HCT116 (cell line): ENCODE data around the gene ANKRD6. TPM values are rescaled to one million over a fixed set of nuclear protein-coding genes. Genes with fewer than 3 reads are reported as not detected.

Experiments
- ATAC-seq: fragments of 200-7000 bp; cut with Tn5 transposase; 2 replicates; pipeline ENCODE4 v1.9.1; 2020; ENCODE audit warnings: mild to moderate bottlenecking, moderate library complexity
- BruUV-seq: library from RNA; stranded (reverse); fragments of 400-500 nt; replicated peaks from 2 replicates; lab custom pipeline; 2021; lab: Mats Ljungman, UMichigan
- CTCF ChIA-PET: fragments of 300-600 bp; sonication (Branson Sonifier 250); formaldehyde crosslinking; loops from one replicate; lab custom pipeline; 2021; ENCODE audit warnings: antibody characterized with exemption; lab: Charles Lee
- POLR2A ChIA-PET: fragments of 300-600, 350-600 bp; sonication (Branson Sonifier 250); formaldehyde crosslinking; loops from one replicate; lab custom pipeline; 2021; ENCODE audit warnings: antibody characterized with exemption; lab: Charles Lee
- RAD21 ChIA-PET, 2 experiments: fragments of 300-600 bp; sonication (Branson Sonifier 250); formaldehyde crosslinking; loops; one replicate each; lab custom pipeline; 2023; ENCODE audit warnings: low total read pairs in 2 of 2; ENCODE audit not compliant: uncharacterized antibody in 2 of 2, unreplicated experiment in 2 of 2, low non-redundant PET in 1 of 2; lab: Charles Lee
- DNase-seq: peaks from one replicate; pipeline ENCODE4 v3.0.0-alpha.2; 2010; ENCODE audit warnings: low read depth, low spot score
- H2AFZ ChIP-seq: fragments of 200-600 bp; shearing (Covaris generic), sonication (generic); 2 replicates; pipeline ENCODE4 v1.6.1; 2017; ENCODE audit warnings: low read depth, mixed run types, mixed read lengths, antibody characterized with exemption, low read length; ENCODE audit not compliant: poor library complexity, severe bottlenecking
- H3K27ac ChIP-seq: 2 replicates; pipeline ENCODE4 v1.5.1; 2012; ENCODE audit warnings: low read depth, low read length
- H3K27me3 ChIP-seq: fragments of 200-600 bp; sonication (generic); 2 replicates; pipeline ENCODE4 v1.6.1; 2016; ENCODE audit warnings: mixed run types, low read length, mixed read lengths; ENCODE audit not compliant: insufficient read depth
- H3K36me3 ChIP-seq, 2 experiments: fragments of 200-500 bp in 1 of 2; fragments of 200-600 bp in 1 of 2; sonication (Bioruptor generic) in 1 of 2; sonication (generic) in 1 of 2; 2 replicates each; pipeline versions ENCODE4 v1.5.1 to v1.6.1; 2014 to 2016; ENCODE audit warnings: low read length in 2 of 2, inconsistent platforms in 1 of 2, mixed read lengths in 1 of 2, mixed run types in 1 of 2; ENCODE audit not compliant: insufficient read depth in 2 of 2, control insufficient read depth in 1 of 2
- H3K4me1 ChIP-seq, 2 experiments: fragments of 200-600 bp in 1 of 2; sonication (generic) in 1 of 2; 2 replicates each; pipeline versions ENCODE4 v1.5.1 to v1.6.1; 2012 to 2017; ENCODE audit warnings: low read length in 2 of 2, inconsistent platforms in 1 of 2, mild to moderate bottlenecking in 1 of 2, mixed read lengths in 1 of 2, mixed run types in 1 of 2, moderate library complexity in 1 of 2; ENCODE audit not compliant: insufficient read depth in 2 of 2, control insufficient read depth in 1 of 2
- H3K4me2 ChIP-seq: fragments of 200-600 bp; sonication (generic); 2 replicates; pipeline ENCODE4 v1.6.1; 2017; ENCODE audit warnings: mixed run types, low read length, mixed read lengths
- H3K4me3 ChIP-seq, 2 experiments: fragments of 200-600 bp in 1 of 2; sonication (generic) in 1 of 2; replicated peaks in 1 of 2; 2 replicates each; pipeline ENCODE4 v1.5.1; 2011 to 2016; ENCODE audit warnings: low read length in 2 of 2, control low read depth in 1 of 2, low read depth in 1 of 2, mild to moderate bottlenecking in 1 of 2, mixed read lengths in 1 of 2, mixed run types in 1 of 2
- H3K79me2 ChIP-seq: fragments of 200-600 bp; sonication (generic); 2 replicates; pipeline ENCODE4 v1.6.1; 2017; ENCODE audit warnings: mild to moderate bottlenecking, mixed run types, low read length, moderate library complexity, mixed read lengths; ENCODE audit not compliant: insufficient read depth
- H3K9ac ChIP-seq: fragments of 200-600 bp; sonication (generic); 2 replicates; pipeline ENCODE4 v1.6.1; 2016; ENCODE audit warnings: low read length, mixed read lengths
- H3K9me2 ChIP-seq: fragments of 200-600 bp; sonication (generic), shearing (Covaris generic); 2 replicates; pipeline ENCODE4 v1.6.1; 2017; ENCODE audit warnings: mixed run types, mild to moderate bottlenecking, moderate library complexity; ENCODE audit not compliant: insufficient read depth
- H3K9me3 ChIP-seq, 2 experiments: fragments of 200-500 bp in 1 of 2; fragments of 200-600 bp in 1 of 2; sonication (Bioruptor generic) in 1 of 2; sonication (generic) in 1 of 2; 2 replicates each; pipeline ENCODE4 v1.6.1; 2014 to 2017; ENCODE audit warnings: low read length in 2 of 2, mixed read lengths in 2 of 2, inconsistent platforms in 1 of 2, low read depth in 1 of 2, mild to moderate bottlenecking in 1 of 2, mixed run types in 1 of 2, moderate library complexity in 1 of 2; ENCODE audit not compliant: control insufficient read depth in 1 of 2, insufficient read depth in 1 of 2
- H4K20me1 ChIP-seq: fragments of 200-600 bp; sonication (generic), shearing (Covaris generic); 2 replicates; pipeline ENCODE4 v1.6.1; 2017; ENCODE audit warnings: mixed run types, mild to moderate bottlenecking, moderate library complexity; ENCODE audit not compliant: insufficient read depth
- ATF3 ChIP-seq: IDR thresholded peaks from 2 replicates; pipeline ENCODE4 v1.6.1; 2012
- CBX3 ChIP-seq: IDR thresholded peaks from 2 replicates; pipeline ENCODE4 v1.6.1; 2012; ENCODE audit warnings: low read depth
- CEBPB ChIP-seq: IDR thresholded peaks from 2 replicates; pipeline ENCODE4 v1.6.1; 2012; ENCODE audit warnings: low read depth
- CTCF ChIP-seq, 3 experiments: fragments of 200-600 bp in 1 of 3; sonication (generic) in 1 of 3; IDR thresholded peaks in 2 of 3; conservative IDR thresholded peaks in 1 of 3; 2 replicates each; pipeline ENCODE4 v1.5.1; 2012 to 2017; ENCODE audit warnings: low read depth in 2 of 3, low read length in 2 of 3, antibody characterized with exemption in 1 of 3, borderline replicate concordance in 1 of 3, control low read depth in 1 of 3, mild to moderate bottlenecking in 1 of 3, mixed read lengths in 1 of 3, mixed run types in 1 of 3, moderate library complexity in 1 of 3; ENCODE audit not compliant: insufficient read depth in 1 of 3
- EGR1 ChIP-seq: IDR thresholded peaks from 2 replicates; pipeline ENCODE4 v1.6.1; 2012; ENCODE audit warnings: low read depth
- ELF1 ChIP-seq: IDR thresholded peaks from 2 replicates; pipeline ENCODE4 v1.6.1; 2012; ENCODE audit warnings: low read depth, borderline replicate concordance
- EZH2 ChIP-seq: fragments of 200-600 bp; sonication (generic); IDR thresholded peaks from 2 replicates; pipeline ENCODE4 v1.6.1; 2017; ENCODE audit warnings: antibody characterized with exemption, mixed run types
- EZH2phosphoT487 ChIP-seq: fragments of 200-600 bp; IDR thresholded peaks from 2 replicates; pipeline ENCODE4 v1.6.1; 2018; ENCODE audit warnings: antibody characterized with exemption, borderline replicate concordance
- FOSL1 ChIP-seq: IDR thresholded peaks from 2 replicates; pipeline ENCODE4 v1.6.1; 2012; ENCODE audit warnings: low read depth
- JUND ChIP-seq: IDR thresholded peaks from 2 replicates; pipeline ENCODE4 v1.6.1; 2012
- MAX ChIP-seq: IDR thresholded peaks from 2 replicates; pipeline ENCODE4 v1.6.1; 2012
- POLR2A ChIP-seq: IDR thresholded peaks from 2 replicates; pipeline ENCODE4 v1.7.0; 2011; ENCODE audit warnings: borderline replicate concordance; ENCODE audit not compliant: insufficient read depth, insufficient read length; ENCODE audit errors: extremely low read depth
- POLR2AphosphoS5 ChIP-seq: IDR thresholded peaks from 2 replicates; pipeline ENCODE4 v1.6.1; 2011; ENCODE audit warnings: mild to moderate bottlenecking, low read depth, low read length, moderate library complexity
- RAD21 ChIP-seq: IDR thresholded peaks from 2 replicates; pipeline ENCODE4 v1.6.1; 2012; ENCODE audit warnings: low read depth, mild to moderate bottlenecking
- SIN3A ChIP-seq: IDR thresholded peaks from 2 replicates; pipeline ENCODE4 v1.6.1; 2012; ENCODE audit warnings: low read depth
- SP1 ChIP-seq: IDR thresholded peaks from 2 replicates; pipeline ENCODE4 v1.6.1; 2012; ENCODE audit warnings: low read depth
- TCF7L2 ChIP-seq: IDR thresholded peaks from 2 replicates; pipeline ENCODE4 v1.7.0; 2011; ENCODE audit warnings: borderline replicate concordance, inconsistent platforms; ENCODE audit not compliant: insufficient read depth, insufficient read length; ENCODE audit errors: extremely low read depth
- YY1 ChIP-seq: IDR thresholded peaks from 2 replicates; pipeline ENCODE4 v1.6.1; 2011; ENCODE audit warnings: low read length, low read depth, moderate library complexity, mild to moderate bottlenecking; ENCODE audit not compliant: insufficient replicate concordance; ENCODE audit errors: extremely low read depth
- ZFX ChIP-seq: fragments of 450-650 bp; IDR thresholded peaks from 2 replicates; pipeline ENCODE4 v1.6.1; 2017
- ZNF274 ChIP-seq: fragments of 200-500 bp; sonication (Bioruptor generic); IDR thresholded peaks from 2 replicates; pipeline ENCODE4 v1.6.1; 2014; ENCODE audit warnings: mild to moderate bottlenecking, low read depth, low read length, inconsistent platforms
- intact Hi-C: fragments of 100-400 bp; cut with micrococcal nuclease; formaldehyde crosslinking; loops from 2 replicates; pipeline ENCODE4 v1.10.0; 2022
- total RNA-seq: library from RNA; stranded (reverse); gene quantifications from one replicate; pipeline ENCODE4 v1.2.1, GENCODE V29; 2021; ENCODE audit not compliant: unreplicated experiment

Gene ANKRD6
- total RNA-seq, 1 experiment from 2014 or later = 9.9 TPM

GRCh38 chr6:89400050-89400449, 32.9 kb upstream of the ANKRD6 start:
- Histone ChIP-seq H3K27ac (no peak overlapping the region), H3K9ac (no peak overlapping the region), H3K4me1 (no peaks in the 10 kb centered on the region), H3K79me2 (no peaks in the 10 kb centered on the region), H3K27me3 (no peaks in the 10 kb centered on the region), H2AFZ (no peak overlapping the region), H3K4me2 (no peak overlapping the region)
- no peak for DNase-seq
- ChIA-PET CTCF (no interaction called here), RAD21 (no interaction called here)
- TF ChIP-seq EZH2 = no peak
- no peak for TF ChIP-seq CBX3
- TF ChIP-seq MAX = no peak
- TF ChIP-seq, all 23 proteins: peak for 0
- Histone ChIP-seq H3K9me3 (no peaks in the 10 kb centered on the region), H3K36me3 (no peaks in the 10 kb centered on the region), H3K4me3 (no peak overlapping the region), H4K20me1 (no peaks in the 10 kb centered on the region), H3K9me2 (no peaks in the 10 kb centered on the region)
- ATAC-seq = no peak
- POLR2A ChIA-PET = no interaction called here
- intact Hi-C loops = no loop called here
- BruUV-seq = no TSS peak

GRCh38 chr6:89400912-89401399, 32.0 kb upstream of the ANKRD6 start:
- H3K79me2 ChIP-seq = no peaks in the 10 kb centered on the region
- RAD21 ChIA-PET = interaction anchor here in 1 of 2 experiments (0.6 kb wide), 1 partner anchor 498 kb away, joined by 4 read pairs; no protein-coding TSS in a partner anchor

More at GRCh38 chr6:89400912-89401399, 32.0 kb upstream of the ANKRD6 start:
- Histone ChIP-seq H2AFZ (no peak overlapping the region), H3K36me3 (no peaks in the 10 kb centered on the region), H3K4me1 (no peaks in the 10 kb centered on the region), H3K9ac (no peak overlapping the region), H3K27ac (no peak overlapping the region), H3K4me3 (no peak overlapping the region), H3K9me3 (no peaks in the 10 kb centered on the region), H3K4me2 (no peak overlapping the region), H3K9me2 (no peaks in the 10 kb centered on the region), H4K20me1 (no peaks in the 10 kb centered on the region), H3K27me3 (no peaks in the 10 kb centered on the region)
- BruUV-seq = no TSS peak
- ATAC-seq (no peak), DNase-seq (no peak)
- POLR2A ChIA-PET = no interaction called here
- intact Hi-C loops = no loop called here
- TF ChIP-seq POLR2A (no peak), CEBPB (no peak), SP1 (no peak), ELF1 (no peak), CTCF (IDR thresholded peaks at IDR 0.05 in 2 of 3, conservative IDR thresholded peaks at IDR 0.05 in 1 of 3; ENCODE audit: borderline replicate concordance in 1 of 3, insufficient read depth in 1 of 3, low read depth in 2 of 3, low read length in 2 of 3) (no peak), CBX3 (no peak), RAD21 (no peak), FOSL1 (no peak), EZH2 (no peak), MAX (no peak), TCF7L2 (no peak), YY1 (no peak), EGR1 (no peak), EZH2phosphoT487 (no peak), ZNF274 (no peak), JUND (no peak), POLR2AphosphoS5 (no peak), ZFX (no peak), SIN3A (no peak), ATF3 (no peak)
- CTCF ChIA-PET = no interaction called here
